K562 (cell line): ENCODE data around the gene PRDM12. TPM values are rescaled to one million over a fixed set of nuclear protein-coding genes. Genes with fewer than 3 reads are reported as not detected.

Experiments
- ATAC-seq: fragments of 200-7000 bp; cut with Tn5 transposase; 3 replicates; pipeline ENCODE4 v1.9.1; 2020; ENCODE audit warnings: moderate library complexity
- BruUV-seq: library from RNA; stranded (reverse); fragments of 400-500 nt; replicated peaks from 2 replicates; lab custom pipeline; 2021; lab: Mats Ljungman, UMichigan
- CTCF ChIA-PET: fragments of 300-600 bp; formaldehyde crosslinking; extraction: SDS; loops from one replicate; lab custom pipeline; 2021; ENCODE audit warnings: low intra/inter-chr PET ratio; lab: Yijun Ruan, JAX
- POLR2A ChIA-PET: fragments of 300-600, 350-650 bp; sonication (Branson Sonifier 250); formaldehyde crosslinking; extraction: SDS; loops from one replicate; lab custom pipeline; 2021; ENCODE audit warnings: antibody characterized with exemption, inconsistent platforms; lab: Yijun Ruan, JAX
- DNase-seq, 4 experiments: peaks; one replicate each; pipeline versions ENCODE4 v3.0.0 to v3.0.0-alpha.2; 2011 to 2018; ENCODE audit warnings: low spot score in 3 of 4, mixed read lengths in 3 of 4; ENCODE audit errors: extremely low read depth in 1 of 4
- FAIRE-seq: peaks from 2 replicates; lab custom pipeline; 2011; peaks lifted over from hg19 to GRCh38; lab: Jason Lieb, UNC
- H2AFZ ChIP-seq: 2 replicates; pipeline ENCODE4 v1.6.0; 2011; ENCODE audit warnings: low read depth, low read length, control low read depth, inconsistent platforms
- H3K27ac ChIP-seq: fragments of 200-600 bp; 3 replicates; pipeline ENCODE4 v1.8.0; 2011; ENCODE audit warnings: low read depth, mild to moderate bottlenecking, control low read depth, inconsistent platforms, low read length, moderate library complexity, mixed read lengths; ENCODE audit errors: extremely low read depth
- H3K27me3 ChIP-seq, 2 experiments: fragments of 300-600 bp in 1 of 2; 2 replicates in 1 of 2; 3 replicates in 1 of 2; pipeline versions ENCODE4 v1.6.0 to v1.8.0; 2011; ENCODE audit warnings: inconsistent platforms in 2 of 2, low read length in 2 of 2, mild to moderate bottlenecking in 1 of 2, mixed read lengths in 1 of 2, moderate library complexity in 1 of 2; ENCODE audit not compliant: control insufficient read depth in 2 of 2, insufficient read depth in 2 of 2
- H3K36me3 ChIP-seq: fragments of 300-600 bp; 3 replicates; pipeline ENCODE4 v1.8.0; 2011; ENCODE audit warnings: mild to moderate bottlenecking, low read length, inconsistent platforms; ENCODE audit not compliant: control insufficient read depth, insufficient read depth
- H3K4me1 ChIP-seq, 2 experiments: fragments of 200-600 bp in 1 of 2; replicated peaks in 1 of 2; 2 replicates in 1 of 2; 3 replicates in 1 of 2; pipeline versions ENCODE4 v1.5.1 to v1.8.0; 2011; ENCODE audit warnings: inconsistent platforms in 2 of 2, low read length in 2 of 2, mild to moderate bottlenecking in 1 of 2, mixed read lengths in 1 of 2, moderate library complexity in 1 of 2; ENCODE audit not compliant: control insufficient read depth in 2 of 2, insufficient read depth in 2 of 2
- H3K4me2 ChIP-seq: 2 replicates; pipeline ENCODE4 v1.6.1; 2011; ENCODE audit warnings: low read length, control low read depth, inconsistent platforms, mixed read lengths; ENCODE audit not compliant: insufficient read depth
- H3K4me3 ChIP-seq: fragments of 200-600 bp; sonication (generic), shearing (Covaris generic); 2 replicates; pipeline ENCODE4 v1.5.1; 2016; ENCODE audit warnings: control low read depth, inconsistent platforms
- H3K79me2 ChIP-seq: fragments of 200-600 bp; 3 replicates; pipeline ENCODE4 v1.8.0; 2011; ENCODE audit warnings: low read length, inconsistent platforms; ENCODE audit not compliant: control insufficient read depth, insufficient read depth
- H3K9ac ChIP-seq, 2 experiments: 2 replicates each; pipeline versions ENCODE4 v1.6.0 to v1.6.1; 2011; ENCODE audit warnings: low read depth in 2 of 2, low read length in 2 of 2, control low read depth in 1 of 2, inconsistent platforms in 1 of 2, mild to moderate bottlenecking in 1 of 2, mixed read lengths in 1 of 2; ENCODE audit not compliant: insufficient read depth in 1 of 2
- H3K9me1 ChIP-seq: one replicate; pipeline ENCODE4 v1.6.0; 2011; ENCODE audit warnings: inconsistent platforms, mild to moderate bottlenecking, low read length, moderate library complexity; ENCODE audit not compliant: control insufficient read depth, insufficient read depth
- H3K9me3 ChIP-seq: replicated peaks from 2 replicates; pipeline ENCODE4 v1.5.1; 2011; ENCODE audit warnings: low read depth, low read length, inconsistent platforms; ENCODE audit not compliant: control insufficient read depth, insufficient read depth
- H4K20me1 ChIP-seq: replicated peaks from 2 replicates; pipeline ENCODE4 v1.6.1; 2011; ENCODE audit warnings: low read length, inconsistent platforms, mixed read lengths; ENCODE audit not compliant: control insufficient read depth, insufficient read depth
- BDP1 ChIP-seq: IDR thresholded peaks from 3 replicates; pipeline ENCODE4 v1.6.1; 2011; ENCODE audit not compliant: insufficient read length, insufficient read depth
- CSDE1 ChIP-seq, 2 experiments: fragments of 450-650 bp; IDR thresholded peaks; 2 replicates each; pipeline ENCODE4 v1.6.1; 2016; ENCODE audit warnings: mild to moderate bottlenecking in 1 of 2
- FOXP4 ChIP-seq: sonication (generic); formaldehyde crosslinking; IDR thresholded peaks from 2 replicates; pipeline ENCODE4 v1.8.0; 2022; ENCODE audit warnings: mild to moderate bottlenecking, missing genetic modification reagents, borderline replicate concordance
- MAZ ChIP-seq, 2 experiments: fragments of 450-650 bp in 1 of 2; sonication (generic) in 1 of 2; formaldehyde crosslinking; IDR thresholded peaks in 1 of 2; conservative IDR thresholded peaks in 1 of 2; 2 replicates each; pipeline versions ENCODE4 v1.4.0 to v1.5.0; 2020; ENCODE audit warnings: mild to moderate bottlenecking in 1 of 2, missing genetic modification reagents in 1 of 2
- MLX ChIP-seq, 2 experiments: fragments of 450-650 bp in 1 of 2; sonication (generic) in 1 of 2; formaldehyde crosslinking; conservative IDR thresholded peaks; 2 replicates each; pipeline versions ENCODE4 v1.4.0 to v1.8.1; 2020 to 2022; ENCODE audit warnings: mild to moderate bottlenecking in 1 of 2, missing genetic modification reagents in 1 of 2
- PHB ChIP-seq: fragments of 250-450 bp; sonication (Bioruptor Pico); IDR thresholded peaks from 2 replicates; pipeline ENCODE4 v1.5.0; 2021
- PREB ChIP-seq: sonication (generic); formaldehyde crosslinking; IDR thresholded peaks from 2 replicates; pipeline ENCODE4 v1.8.1; 2023; ENCODE audit warnings: mild to moderate bottlenecking, missing genetic modification reagents
- ZBTB17 ChIP-seq: fragments of 450-650 bp; formaldehyde crosslinking; IDR thresholded peaks from 2 replicates; pipeline ENCODE4 v1.4.0; 2020; ENCODE audit warnings: mild to moderate bottlenecking
- WGBS: fragments of 100-300 bp; shearing (Covaris generic); methylation state at CpG from one replicate; pipeline ENCODE4 v1.1.6; 2016; ENCODE audit warnings: low coverage, mixed read lengths; ENCODE audit not compliant: insufficient coverage; ENCODE audit errors: missing lambda C conversion rate; 5-methylcytosine and 5-hydroxymethylcytosine counted together
- in situ Hi-C: fragments of 300-500 bp; cut with MboI; formaldehyde crosslinking; loops from 4 replicates; pipeline ENCODE4 v1.15.0; 2018; ENCODE audit warnings: inconsistent platforms, mixed read lengths
- intact Hi-C: fragments of 100-400 bp; cut with micrococcal nuclease; formaldehyde crosslinking; loops from 2 replicates; pipeline ENCODE4 v1.14.2; 2022
- polyA plus RNA-seq, 8 experiments: library from polyadenylated mRNA; depleted of rRNA in 4 of 8; stranded (reverse) in 5 of 8; unstranded in 3 of 8; fragments of >200 nt; fragmentation: Nextera tagmentation in 2 of 8; fragmentation: Illumina TruSeq in 1 of 8; extraction: Ambion mirVana in 2 of 8; extraction: Trizol in 1 of 8; gene quantifications; 2 replicates each; pipeline versions ENCODE4 v1.2.1 to v1.2.3, GENCODE V29; 2011 to 2014; ENCODE audit warnings: inconsistent platforms in 1 of 8, missing spikeins in 1 of 8
- total RNA-seq, 7 experiments: library from RNA; depleted of rRNA in 6 of 7; stranded (reverse); fragments of >200 nt in 6 of 7; fragmentation: Illumina TruSeq in 2 of 7; extraction: Trizol in 2 of 7; gene quantifications; 2 replicates each; pipeline versions ENCODE4 v1.2.1 to v1.2.3, GENCODE V29; 2011 to 2021; ENCODE audit warnings: low replicate concordance in 1 of 7

Gene PRDM12
- total and polyA plus RNA-seq, 9 of the 15 experiments (the other 6 are each of a cell fraction or from before 2014, with no cell fraction given): 0.04 to 0.22 (median 0.07) TPM; not detected in 3

- no peaks in the 10 kb centered on the region for H3K79me2 ChIP-seq
- no peak for TF ChIP-seq BDP1
- no peak for TF ChIP-seq ZBTB17 (CRISPR knock-in tag)
- no peak for TF ChIP-seq FOXP4
- no peak for TF ChIP-seq PHB (CRISPR knock-in tag)
- TF ChIP-seq CSDE1 (IDR thresholded peaks at IDR 0.05): no peak
- no peak for TF ChIP-seq MLX (CRISPR knock-in tag; conservative IDR thresholded peaks at IDR 0.05)
- no peak for TF ChIP-seq MAZ (CRISPR knock-in tag; conservative IDR thresholded peaks at IDR 0.05 in 1 of 2, IDR thresholded peaks at IDR 0.05 in 1 of 2)
- TF ChIP-seq PREB (CRISPR knock-in tag): no peak
- peak overlapping the region in 1 of 2 experiments; percentile 55; a peak in 1 of 4 replicates for H3K9ac ChIP-seq
- DNase-seq (no peak), FAIRE-seq (no peak), ATAC-seq (no peak)
- no peaks in the 10 kb centered on the region for H3K4me1 ChIP-seq
- H3K9me3 ChIP-seq: no peaks in the 10 kb centered on the region
- H2AFZ ChIP-seq: no peak overlapping the region
- ChIA-PET POLR2A (no interaction called here), CTCF (no interaction called here)
- intact Hi-C loops (no loop called here), in situ Hi-C loops (no loop called here)
- H4K20me1 ChIP-seq: peaks cover 5% of the 10 kb centered on the region
- no peak overlapping the region for H3K4me3 ChIP-seq
- H3K36me3 ChIP-seq: peaks cover 92% of the 10 kb centered on the region; the same call in 2 of the 3 replicates
- H3K9me1 ChIP-seq: no peaks in the 10 kb centered on the region
- BruUV-seq: no TSS peak
- no peaks in the 10 kb centered on the region for H3K27me3 ChIP-seq
- H3K4me2 ChIP-seq: no peak overlapping the region
- no peak overlapping the region for H3K27ac ChIP-seq
- WGBS: 99% methylated on average over 13 of the region's 13 CpGs
Observed at GRCh38 chr9:130629443-130630070, 34.8 kb upstream of the PRDM12 start.
